Esophagus mucosa (tissue), 1 donor: Measurements from ENCODE around the gene TTC22. TPM values are rescaled to one million over a fixed set of nuclear protein-coding genes. Genes with fewer than 3 reads are reported as not detected.
A peak's percentile ranks its signal among the peaks of the same experiment; 100 is the strongest.
"Not testable (repeated sequence)": the region's sequence is repeated elsewhere in the genome, so short reads cannot be mapped to it uniquely, and the experiment has no call there.

Experiments used
- ATAC-seq: fragments of 200-7000 bp; cut with Tn5 transposase; one replicate; pipeline ENCODE4 v1.9.1; 2020
- total RNA-seq: library from RNA; stranded (reverse); gene quantifications from one replicate; pipeline ENCODE4 v1.2.4, GENCODE V29; 2023
- donor health status: DM: yes; HTN: yes; CAD: no.

TTC22 gene
- total RNA-seq, 1 donor from 2014 or later: 113 TPM

GRCh38 chr1:54781023-54781723 is 19.9 kb downstream of the TTC22 start:
- ATAC-seq: peak; percentile 37

GRCh38 chr1:54777431-54777830 is 23.7 kb downstream of the TTC22 start:
- no peak for ATAC-seq

DNA sequence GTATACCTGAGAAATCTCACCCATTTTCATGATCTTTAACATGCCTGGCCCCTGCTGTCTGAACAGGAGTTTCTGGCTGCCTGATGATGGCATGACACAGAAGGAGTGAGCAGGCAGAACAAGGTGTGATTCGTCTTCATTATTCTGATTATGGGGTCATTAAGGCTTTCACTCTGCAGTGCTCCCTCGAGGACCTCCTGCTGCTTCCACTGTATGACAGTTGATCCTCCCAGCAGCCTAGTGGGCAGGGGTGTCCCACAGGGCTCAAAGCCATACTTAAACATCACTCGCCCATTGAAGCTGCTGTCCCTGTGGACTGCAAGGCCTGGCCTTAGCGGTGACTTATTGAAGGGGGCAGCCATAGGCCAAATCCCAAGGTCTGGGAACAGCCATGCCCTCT is 24.1 kb downstream of the TTC22 start:
- ATAC-seq: no peak

DNA sequence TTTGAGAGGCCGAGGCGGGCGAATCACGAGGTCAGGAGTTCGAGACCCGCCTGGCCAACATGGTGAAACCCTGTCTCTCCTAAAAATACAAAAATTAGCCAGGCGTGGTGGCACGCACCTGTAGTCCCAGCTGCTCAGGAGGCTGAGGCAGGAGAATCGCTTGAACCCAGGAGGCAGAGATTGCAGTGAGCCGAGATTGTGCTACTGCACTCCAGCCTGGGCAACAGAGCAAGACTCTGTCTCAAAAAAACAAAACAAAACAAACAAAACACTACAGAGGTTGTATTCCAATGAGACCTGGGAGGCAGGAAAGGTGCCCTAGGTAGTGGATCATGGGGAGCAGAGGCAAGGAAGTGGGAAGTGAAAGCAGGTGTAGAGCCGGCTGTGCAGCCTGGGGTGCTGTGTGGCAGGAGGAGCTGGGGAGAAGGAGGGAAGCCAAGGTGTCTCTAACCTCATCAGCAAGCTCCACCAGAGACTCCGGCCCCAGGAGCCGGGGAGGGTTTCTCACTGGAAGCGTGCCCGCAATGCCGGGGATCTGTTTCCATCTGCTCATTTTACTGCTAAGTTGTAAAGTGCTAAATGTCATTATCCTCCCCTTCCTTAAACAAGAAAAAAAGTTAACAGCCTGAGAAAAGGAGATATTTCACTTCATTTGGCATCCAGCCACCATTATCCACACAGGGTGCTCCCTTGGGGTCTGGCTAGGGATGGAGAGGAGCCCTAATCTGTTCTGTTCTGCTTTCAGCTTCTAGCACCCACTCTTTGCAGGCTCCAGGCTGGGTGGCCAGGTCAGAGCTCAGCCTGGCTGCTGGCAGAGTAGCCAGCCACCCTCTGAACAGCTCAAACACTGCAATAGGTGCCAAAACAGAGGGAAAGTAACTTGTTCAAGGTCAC is 25.0 kb downstream of the TTC22 start:
- ATAC-seq: not testable (repeated sequence)

GRCh38 chr1:54774820-54775498 is 26.2 kb downstream of the TTC22 start:
- ATAC-seq: no peak

GRCh38 chr1:54772951-54773350 is 28.2 kb downstream of the TTC22 start:
- no peak for ATAC-seq

GRCh38 chr1:54768093-54768492 is 33.0 kb downstream of the TTC22 start:
- no peak for ATAC-seq

DNA sequence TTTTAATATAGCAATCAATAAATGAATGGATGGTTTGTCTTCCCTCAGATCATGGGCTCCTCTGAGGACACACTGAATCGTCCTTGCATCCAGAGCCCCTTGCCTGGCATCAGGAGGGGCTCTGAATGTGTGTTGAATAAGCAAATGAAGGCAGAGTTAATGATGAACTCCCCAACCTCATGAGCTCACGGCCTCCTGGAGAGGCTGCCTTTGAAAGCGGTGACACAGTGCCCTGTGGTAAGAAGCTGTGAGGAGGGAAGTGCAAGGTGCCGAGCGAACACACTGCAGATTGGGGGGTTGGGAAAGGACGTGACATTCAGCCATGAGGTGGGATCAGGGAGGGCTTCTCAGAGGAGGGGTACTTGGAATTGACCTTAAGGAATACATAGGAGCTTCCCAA is 33.6 kb downstream of the TTC22 start:
- no peak for ATAC-seq

DNA sequence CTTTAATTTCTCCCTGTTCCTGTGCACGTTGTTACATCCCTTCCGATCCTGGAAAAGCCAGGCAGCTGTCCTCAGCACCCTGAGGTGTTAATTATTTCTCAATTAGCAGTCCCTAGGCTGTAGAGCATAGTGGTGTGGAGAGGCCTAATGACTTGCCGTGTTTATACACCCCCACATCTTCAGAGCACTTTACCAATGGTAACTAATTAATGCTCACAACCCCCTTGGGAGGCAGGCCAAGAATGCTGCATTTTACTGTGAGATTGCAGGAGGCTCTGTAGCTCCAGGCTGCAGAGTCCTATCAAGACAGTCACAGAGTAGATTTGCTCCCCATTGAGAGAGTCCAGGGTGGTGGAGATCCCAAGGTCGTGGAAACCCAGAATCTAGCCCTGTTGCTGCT is 34.4 kb downstream of the TTC22 start:
- ATAC-seq: no peak

GRCh38 chr1:54764922-54765561 is 36.1 kb downstream of the TTC22 start:
- no peak for ATAC-seq

DNA sequence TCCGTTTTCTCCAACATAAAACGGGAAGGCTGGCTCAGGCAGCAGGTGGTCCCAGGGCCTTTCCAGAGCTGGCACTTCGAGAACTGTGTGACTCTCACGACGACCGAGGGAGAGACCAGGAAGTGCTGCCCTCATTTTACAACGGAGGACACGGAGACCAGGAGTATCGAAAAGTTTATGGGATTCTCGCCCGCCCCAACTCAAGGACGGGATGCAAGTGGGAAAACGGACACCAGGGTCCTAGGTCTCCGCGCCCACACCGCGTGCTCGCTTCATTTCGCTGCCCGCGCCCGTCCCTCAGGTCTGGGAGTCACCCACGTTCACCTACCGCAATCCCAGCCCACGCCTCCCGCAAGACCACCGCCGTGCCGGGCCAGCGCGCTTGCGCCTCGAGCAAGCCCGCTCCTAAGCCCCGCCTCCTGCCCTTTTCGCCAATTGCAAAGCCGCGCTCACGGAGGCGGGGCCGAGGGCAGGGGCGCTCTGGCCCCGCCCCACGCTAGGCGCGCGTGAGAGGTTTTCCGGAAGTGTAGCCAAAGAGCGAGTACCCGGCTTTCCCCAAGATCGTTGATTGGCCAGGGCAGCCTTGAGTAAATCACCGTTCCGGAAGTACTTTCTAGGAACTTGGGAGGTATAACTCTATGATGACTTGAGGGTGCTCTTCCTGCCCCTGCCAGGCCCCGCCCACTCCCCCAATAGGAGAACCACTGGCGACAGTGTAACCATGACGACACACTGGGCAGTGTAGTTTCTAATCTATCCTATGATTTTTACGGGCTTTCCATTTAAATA is 36.8 kb downstream of the TTC22 start, which contains the start of gene PARS2:
Gene PARS2, minus strand, starts transcription at position 391 of the 789 bp plus-strand sequence. CDS start 5,362 bp downstream, outside the sequence.
- ATAC-seq: peak; percentile 99

GRCh38 chr1:54763816-54764132 is 37.3 kb downstream of the TTC22 start:
- no peak for ATAC-seq

DNA sequence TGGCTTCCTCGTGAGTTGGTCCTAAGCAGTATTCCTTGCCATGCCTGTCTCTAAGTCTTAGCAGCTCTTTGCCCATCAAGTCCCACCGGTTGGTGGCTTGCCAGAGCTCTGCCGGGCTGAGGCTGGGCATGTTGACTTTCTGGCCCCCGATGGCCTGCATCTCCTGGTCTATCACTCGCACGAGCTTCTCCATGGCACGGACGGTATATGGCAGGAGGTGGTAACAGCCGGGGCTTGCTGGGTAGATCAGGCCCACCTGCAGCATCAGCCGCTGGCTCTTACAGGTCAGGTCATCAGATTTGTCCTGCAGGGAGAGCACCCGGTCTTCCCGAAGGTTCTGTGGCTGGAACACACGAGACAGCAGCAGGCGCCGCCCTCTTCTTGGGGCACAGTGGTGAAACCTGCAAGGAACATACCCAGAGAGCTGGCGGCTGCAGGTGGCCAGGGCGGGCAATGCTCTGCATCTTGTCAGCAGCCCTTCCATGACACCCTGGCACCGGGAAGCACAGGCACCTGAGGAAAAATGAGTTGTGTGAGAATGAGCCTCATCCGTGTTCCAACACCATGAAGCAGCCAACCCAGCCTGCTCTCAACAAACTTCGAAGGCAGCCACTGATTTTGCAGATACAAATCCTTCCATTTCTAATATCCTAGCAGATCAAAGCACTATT is 42.3 kb downstream of the TTC22 start:
- no peak for ATAC-seq

- ATAC-seq: no peak
Observed at GRCh38 chr1:54757833-54758232, 43.3 kb downstream of the TTC22 start.

GRCh38 chr1:54754486-54755285 is 46.4 kb downstream of the TTC22 start:
- ATAC-seq: no peak

DNA sequence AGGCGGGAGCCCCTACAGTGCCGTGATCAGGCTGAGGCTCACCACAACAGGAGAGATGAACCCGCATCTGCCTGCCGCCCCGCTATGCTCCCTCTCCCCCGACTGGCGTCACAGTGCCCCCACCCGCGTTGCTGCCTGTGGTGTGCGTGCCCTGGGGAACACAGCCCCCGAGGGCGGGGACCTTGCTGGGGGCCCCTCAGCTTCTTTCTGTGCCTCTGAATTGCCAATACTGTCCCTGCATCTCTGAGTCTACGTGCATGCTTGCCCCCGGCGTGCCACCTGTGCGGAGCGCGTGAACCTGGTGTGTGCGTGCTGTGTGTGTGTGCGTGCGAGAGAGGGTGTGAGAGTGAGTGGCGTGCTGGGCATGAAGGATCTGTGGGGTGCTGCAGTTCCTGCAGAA is 47.1 kb downstream of the TTC22 start:
- ATAC-seq: no peak

DNA sequence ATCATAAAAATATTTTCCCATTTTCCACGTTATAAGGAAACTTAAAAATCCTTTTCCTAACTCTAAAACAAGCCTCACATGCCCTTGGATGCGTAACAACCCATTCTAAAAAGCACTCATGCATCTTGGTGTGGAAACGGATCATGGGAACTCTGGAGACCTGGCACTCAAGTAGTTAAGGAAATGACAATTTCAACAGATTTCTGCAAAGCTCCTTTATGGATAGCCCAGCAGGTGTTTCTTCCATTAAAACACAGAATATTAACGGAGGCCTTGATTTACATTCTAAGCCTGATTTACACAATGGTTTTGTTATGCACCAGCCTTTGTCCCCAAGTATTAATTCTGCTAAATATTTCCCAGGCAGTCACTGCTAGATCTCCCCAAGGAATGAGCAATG is 49.7 kb downstream of the TTC22 start:
- no peak for ATAC-seq

- ATAC-seq: no peak
Observed at GRCh38 chr1:54750596-54750995, 50.5 kb downstream of the TTC22 start.

- no peak for ATAC-seq
Observed at GRCh38 chr1:54748094-54748835, 52.9 kb downstream of the TTC22 start.

DNA sequence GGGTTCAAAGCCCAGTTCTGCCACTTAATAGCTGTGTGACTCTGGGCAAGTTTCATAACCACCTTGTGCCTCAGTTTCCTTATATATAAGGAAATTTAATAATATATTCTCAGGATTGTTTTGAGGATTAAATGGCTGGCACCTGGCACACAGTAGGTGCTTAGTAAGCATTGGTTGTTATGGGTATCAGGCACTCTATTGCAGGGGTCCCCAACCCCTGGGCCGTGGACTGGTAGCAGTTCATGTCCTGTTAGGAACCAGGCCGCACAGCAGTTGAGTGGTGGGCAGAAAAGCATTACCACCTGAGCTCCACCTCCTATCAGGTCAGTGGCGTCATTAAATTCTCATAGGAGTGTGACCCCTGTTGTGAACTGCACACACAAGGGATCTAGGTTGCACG is 55.3 kb downstream of the TTC22 start:
- no peak for ATAC-seq
